ENCODE results near the gene ATP5ME. TPM values are rescaled to one million over a fixed set of nuclear protein-coding genes. Genes with fewer than 3 reads are reported as not detected.

The ATP5ME gene
- total RNA-seq, 1 donor = 39.3 TPM

- Histone ChIP-seq H3K4me1 (ENCODE audit: insufficient read depth, low read length) (peaks cover 25% of the 10 kb centered on the region), H3K9me3 (ENCODE audit: low read depth, low read length) (no peaks in the 10 kb centered on the region)
These were observed 18.9 kb upstream of the ATP5ME start for GRCh38 chr4:692771-693554.

GRCh38 chr4:689723-690122 is 15.6 kb upstream of the ATP5ME start:
- Histone ChIP-seq H3K4me1 (ENCODE audit: insufficient read depth, low read length) (peaks cover 40% of the 10 kb centered on the region), H3K9me3 (ENCODE audit: low read depth, low read length) (no peaks in the 10 kb centered on the region), H3K4me3 (ENCODE audit: low read length) (peak overlapping the region; percentile 36), H3K27me3 (ENCODE audit: insufficient read depth, low read length) (no peaks in the 10 kb centered on the region)

More at GRCh38 chr4:692771-693554, 18.9 kb upstream of the ATP5ME start:
- Histone ChIP-seq H3K4me3 (ENCODE audit: low read length) (no peak overlapping the region), H3K27me3 (ENCODE audit: insufficient read depth, low read length) (no peaks in the 10 kb centered on the region)

- Histone ChIP-seq H3K27me3 (ENCODE audit: insufficient read depth, low read length) (no peaks in the 10 kb centered on the region), H3K9me3 (ENCODE audit: low read depth, low read length) (no peaks in the 10 kb centered on the region), H3K4me3 (ENCODE audit: low read length) (peak within 1 kb of the TSS; percentile 36), H3K4me1 (ENCODE audit: insufficient read depth, low read length) (peaks cover 40% of the 10 kb centered on the region)
These were observed 15.0 kb upstream of the ATP5ME start, which contains the start of gene SLC49A3 for GRCh38 chr4:688854-689681. SLC49A3 (minus strand) TSS chr4:689151; CDS start chr4:689127, 24 bp downstream.

GRCh38 chr4:687971-688853 is 14.1 kb upstream of the ATP5ME start:
- H3K4me3 ChIP-seq (ENCODE audit: low read length) = peak overlapping the region; percentile 36
- H3K4me1 ChIP-seq (ENCODE audit: insufficient read depth, low read length) = peaks cover 46% of the 10 kb centered on the region
- H3K27me3 ChIP-seq (ENCODE audit: insufficient read depth, low read length) = no peaks in the 10 kb centered on the region

GRCh38 chr4:687048-687970 is 13.2 kb upstream of the ATP5ME start:
- Histone ChIP-seq H3K27me3 (ENCODE audit: insufficient read depth, low read length) (no peaks in the 10 kb centered on the region), H3K9me3 (ENCODE audit: low read depth, low read length) (no peaks in the 10 kb centered on the region), H3K4me1 (ENCODE audit: insufficient read depth, low read length) (peaks cover 46% of the 10 kb centered on the region), H3K4me3 (ENCODE audit: low read length) (peak overlapping the region; percentile 7)

More at GRCh38 chr4:687971-688853, 14.1 kb upstream of the ATP5ME start:
- H3K9me3 ChIP-seq (ENCODE audit: low read depth, low read length) = no peaks in the 10 kb centered on the region

- no peaks in the 10 kb centered on the region for H3K9me3 ChIP-seq (ENCODE audit: low read depth, low read length)
- no peaks in the 10 kb centered on the region for H3K27me3 ChIP-seq (ENCODE audit: insufficient read depth, low read length)
- H3K4me1 ChIP-seq (ENCODE audit: insufficient read depth, low read length) = peaks cover 46% of the 10 kb centered on the region
- no peak overlapping the region for H3K4me3 ChIP-seq (ENCODE audit: low read length)
These were observed 12.5 kb upstream of the ATP5ME start for GRCh38 chr4:686413-687040.

- Histone ChIP-seq H3K4me1 (ENCODE audit: insufficient read depth, low read length) (peaks cover 47% of the 10 kb centered on the region), H3K27me3 (ENCODE audit: insufficient read depth, low read length) (no peaks in the 10 kb centered on the region), H3K4me3 (ENCODE audit: low read length) (no peak overlapping the region), H3K9me3 (ENCODE audit: low read depth, low read length) (no peaks in the 10 kb centered on the region)
These were observed 11.8 kb upstream of the ATP5ME start for GRCh38 chr4:685679-686412.

- no peak overlapping the region for H3K4me3 ChIP-seq (ENCODE audit: low read length)
- H3K4me1 ChIP-seq (ENCODE audit: insufficient read depth, low read length) = peaks cover 46% of the 10 kb centered on the region
- no peaks in the 10 kb centered on the region for H3K27me3 ChIP-seq (ENCODE audit: insufficient read depth, low read length)
- no peaks in the 10 kb centered on the region for H3K9me3 ChIP-seq (ENCODE audit: low read depth, low read length)
These were observed 10.7 kb upstream of the ATP5ME start for GRCh38 chr4:684623-685327.

- Histone ChIP-seq H3K9me3 (ENCODE audit: low read depth, low read length) (no peaks in the 10 kb centered on the region), H3K4me3 (ENCODE audit: low read length) (no peak overlapping the region), H3K4me1 (ENCODE audit: insufficient read depth, low read length) (peaks cover 40% of the 10 kb centered on the region), H3K27me3 (ENCODE audit: insufficient read depth, low read length) (no peaks in the 10 kb centered on the region)
These were observed 10.0 kb upstream of the ATP5ME start for GRCh38 chr4:683982-684622.

GRCh38 chr4:683247-683897 is 9.3 kb upstream of the ATP5ME start:
- Histone ChIP-seq H3K4me3 (ENCODE audit: low read length) (no peak overlapping the region), H3K4me1 (ENCODE audit: insufficient read depth, low read length) (peaks cover 34% of the 10 kb centered on the region), H3K27me3 (ENCODE audit: insufficient read depth, low read length) (no peaks in the 10 kb centered on the region), H3K9me3 (ENCODE audit: low read depth, low read length) (no peaks in the 10 kb centered on the region)

GRCh38 chr4:682490-683172 is 8.6 kb upstream of the ATP5ME start:
- H3K27me3 ChIP-seq (ENCODE audit: insufficient read depth, low read length) = no peaks in the 10 kb centered on the region
- H3K9me3 ChIP-seq (ENCODE audit: low read depth, low read length) = no peaks in the 10 kb centered on the region
- H3K4me1 ChIP-seq (ENCODE audit: insufficient read depth, low read length) = peaks cover 27% of the 10 kb centered on the region
- H3K4me3 ChIP-seq (ENCODE audit: low read length) = no peak overlapping the region
